OCI-LY1 (cell line): ENCODE results near the gene TIMM9.

Experiments
- CTCF ChIP-seq: fragments of 200-600 bp; sonication (generic), shearing (Covaris generic); IDR thresholded peaks from 2 replicates; pipeline ENCODE4 v1.5.1; 2017; ENCODE audit warnings: mild to moderate bottlenecking, antibody characterized with exemption, low read length, moderate library complexity, mixed read lengths
- EZH2 ChIP-seq: fragments of 200-600 bp; sonication (generic), shearing (Covaris generic); IDR thresholded peaks from 2 replicates; pipeline ENCODE4 v1.8.0; 2017; ENCODE audit warnings: borderline replicate concordance, mixed run types, mild to moderate bottlenecking, antibody characterized with exemption, low read length, moderate library complexity, mixed read lengths

GRCh38 chr14:58469309-58469708 is 42.0 kb upstream of the TIMM9 start:
- TF ChIP-seq CTCF = no peak
- no peak for TF ChIP-seq EZH2
